Activated B cell treated with CpG ODN at 0.5 μM for 24 hours (primary cell): ENCODE measurements around the gene LLGL2. TPM values are rescaled to one million over a fixed set of nuclear protein-coding genes. Genes with fewer than 3 reads are reported as not detected.
A peak's percentile ranks its signal among the peaks of the same experiment; 100 is the strongest.

Experiments used
- ATAC-seq: fragments of 200-7000 bp; cut with Tn5 transposase; one replicate; pipeline ENCODE4 v1.10.0; 2021; ENCODE audit warnings: low read depth, mild to moderate bottlenecking, moderate library complexity
- CTCF ChIA-PET: fragments of 350-600 bp; sonication (Branson Sonifier 250); formaldehyde crosslinking; loops from one replicate; lab custom pipeline; 2021; ENCODE audit warnings: antibody characterized with exemption; lab: Charles Lee
- POLR2A ChIA-PET: fragments of 350-600 bp; sonication (Branson Sonifier 250); formaldehyde crosslinking; loops from one replicate; lab custom pipeline; 2021; ENCODE audit warnings: antibody characterized with exemption; lab: Charles Lee
- DNase-seq: peaks from one replicate; pipeline ENCODE4 v3.0.0; 2022
- H3K27ac Mint-ChIP-seq: one replicate; pipeline ENCODE4 v1.8.0; 2020; ENCODE audit warnings: mixed read lengths
- H3K27me3 Mint-ChIP-seq: one replicate; pipeline ENCODE4 v1.8.0; 2021; ENCODE audit warnings: mixed read lengths
- H3K36me3 Mint-ChIP-seq: one replicate; pipeline ENCODE4 v1.8.0; 2021; ENCODE audit warnings: low read depth, mixed read lengths
- H3K4me1 Mint-ChIP-seq: one replicate; pipeline ENCODE4 v1.8.0; 2021; ENCODE audit warnings: mixed read lengths
- H3K4me3 Mint-ChIP-seq: one replicate; pipeline ENCODE4 v1.8.0; 2020; ENCODE audit warnings: mild to moderate bottlenecking, mixed read lengths
- H3K9me3 Mint-ChIP-seq: one replicate; pipeline ENCODE4 v1.8.0; 2020; ENCODE audit warnings: mixed read lengths
- CTCF ChIP-seq: fragments of 200-600 bp; IDR thresholded peaks from one replicate; pipeline ENCODE4 v1.8.0; 2022; ENCODE audit warnings: antibody characterized with exemption, mild to moderate bottlenecking
- intact Hi-C: fragments of 100-400 bp; cut with micrococcal nuclease; formaldehyde crosslinking; loops from one replicate; pipeline ENCODE4 v1.15.1; 2024
- total RNA-seq: library from RNA; stranded (reverse); gene quantifications from 2 replicates; pipeline ENCODE4 v1.2.3, GENCODE V29; 2022

The LLGL2 gene
- total RNA-seq, 1 donor from 2014 or later: 29.9 TPM

- Mint-ChIP-seq H3K9me3 (no peaks in the 10 kb centered on the region), H3K4me1 (peaks cover 29% of the 10 kb centered on the region), H3K27ac (peak overlapping the region; percentile 76), H3K27me3 (no peaks in the 10 kb centered on the region), H3K4me3 (peak overlapping the region; percentile 67), H3K36me3 (peaks cover 15% of the 10 kb centered on the region)
- POLR2A ChIA-PET: interaction anchor here (0.6 kb wide), 1 partner anchor 363 kb away, joined by 3 read pairs; no protein-coding TSS in a partner anchor
- TF ChIP-seq CTCF: no peak
- ATAC-seq: peak; percentile 41
- CTCF ChIA-PET: interaction anchor here (1.1 kb wide), 1 partner anchor 43 kb away, joined by 3 read pairs; no protein-coding TSS in a partner anchor
- intact Hi-C loops: no loop called here
- DNase-seq: no peak
Observed at GRCh38 chr17:75566834-75567233, 41.3 kb downstream of the LLGL2 start.

GRCh38 chr17:75568412-75569255 is 43.1 kb downstream of the LLGL2 start:
- Mint-ChIP-seq H3K36me3 (peaks cover 10% of the 10 kb centered on the region), H3K4me3 (no peak overlapping the region), H3K4me1 (peaks cover 29% of the 10 kb centered on the region), H3K27me3 (no peaks in the 10 kb centered on the region), H3K27ac (no peak overlapping the region), H3K9me3 (no peaks in the 10 kb centered on the region)
- ChIA-PET POLR2A (no interaction called here), CTCF (interaction anchor here (0.6 kb wide), 1 partner anchor 157 kb away, joined by 6 read pairs; no protein-coding TSS in a partner anchor)
- intact Hi-C loops: no loop called here
- no peak for ATAC-seq
- TF ChIP-seq CTCF: no peak
- no peak for DNase-seq

DNA sequence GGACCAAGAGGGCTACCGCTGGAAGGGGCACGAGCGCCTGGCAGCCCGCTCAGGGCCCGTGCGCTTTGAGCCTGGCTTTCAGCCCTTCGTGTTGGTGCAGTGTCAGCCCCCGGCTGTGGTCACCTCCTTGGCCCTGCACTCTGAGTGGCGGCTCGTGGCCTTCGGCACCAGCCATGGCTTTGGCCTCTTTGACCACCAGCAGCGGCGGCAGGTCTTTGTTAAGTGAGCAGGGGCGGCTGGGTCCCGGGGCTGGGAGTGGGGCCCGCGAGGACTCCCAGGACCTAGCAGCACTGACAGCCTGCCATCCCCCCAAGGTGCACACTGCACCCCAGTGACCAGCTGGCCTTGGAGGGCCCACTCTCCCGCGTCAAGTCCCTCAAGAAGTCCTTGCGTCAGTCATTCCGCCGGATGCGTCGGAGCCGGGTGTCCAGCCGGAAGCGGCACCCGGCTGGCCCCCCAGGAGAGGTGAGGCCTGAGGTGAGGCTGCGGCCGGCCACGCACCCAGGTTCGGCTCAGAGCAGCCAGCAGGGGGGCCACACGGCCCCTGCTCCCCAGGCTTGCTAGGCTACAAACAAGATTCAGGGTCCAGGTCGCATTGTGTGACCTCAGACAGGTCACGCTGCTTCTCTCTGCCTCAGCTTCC is 44.7 kb downstream of the LLGL2 start:
- no peaks in the 10 kb centered on the region for H3K27me3 Mint-ChIP-seq
- ATAC-seq (no peak), DNase-seq (no peak)
- CTCF ChIA-PET: interaction anchor here (1.6 kb wide), 1 partner anchor 18 kb away, joined by 9 read pairs; no protein-coding TSS in a partner anchor
- POLR2A ChIA-PET: interaction anchor here (1.0 to 2.4 kb wide), 3 partner anchors 18 to 183 kb away, joined by 3 to 29 read pairs (median 6); partner anchors contain the start of gene MYO15B
- no peak for TF ChIP-seq CTCF
- peak overlapping the region; percentile 92 for H3K27ac Mint-ChIP-seq
- intact Hi-C loops: loop anchor here (2.0 kb wide), 1 partner anchor 45 kb away; the partner anchor contains the start of gene LLGL2
- peaks cover 1% of the 10 kb centered on the region for H3K36me3 Mint-ChIP-seq
- H3K9me3 Mint-ChIP-seq: no peaks in the 10 kb centered on the region
- H3K4me3 Mint-ChIP-seq: no peak overlapping the region
- peaks cover 29% of the 10 kb centered on the region for H3K4me1 Mint-ChIP-seq

- Mint-ChIP-seq H3K27ac (peak overlapping the region; percentile 92), H3K27me3 (no peaks in the 10 kb centered on the region)
Observed at GRCh38 chr17:75570772-75571171, 45.3 kb downstream of the LLGL2 start.

More at GRCh38 chr17:75570772-75571171, 45.3 kb downstream of the LLGL2 start:
- no peak for ATAC-seq
- CTCF ChIA-PET: interaction anchor here (0.8 to 1.6 kb wide), 4 partner anchors 18 to 281 kb away, joined by 3 to 9 read pairs (median 3); partner anchors contain the start of genes SLC25A19 and TSEN54
- TF ChIP-seq CTCF: no peak
- Mint-ChIP-seq H3K4me1 (peaks cover 27% of the 10 kb centered on the region), H3K4me3 (no peak overlapping the region), H3K9me3 (no peaks in the 10 kb centered on the region), H3K36me3 (peaks cover 1% of the 10 kb centered on the region)
- POLR2A ChIA-PET: interaction anchor here (1.0 to 2.4 kb wide), 10 partner anchors 10 to 209 kb away, joined by 3 to 29 read pairs (median 6); partner anchors contain the start of genes LLGL2, MYO15B, TMEM94 and TSEN54
- DNase-seq: no peak
- intact Hi-C loops: loop anchor here (1.0 to 2.0 kb wide), 3 partner anchors 19 to 54 kb away; partner anchors contain the start of genes LLGL2 and TSEN54
